Mesothelial cell of epicardium (in vitro differentiated cells): Measurements from ENCODE around the gene PROK2. TPM values are rescaled to one million over a fixed set of nuclear protein-coding genes. Genes with fewer than 3 reads are reported as not detected.

Experiments used
- DNase-seq, 2 experiments: peaks; one replicate each; pipeline ENCODE4 v3.0.0; 2021; ENCODE audit warnings: low spot score in 2 of 2; ENCODE audit not compliant: unreplicated experiment in 2 of 2
- H3K27ac Mint-ChIP-seq: 2 replicates; pipeline ENCODE4 v1.8.0; 2021; ENCODE audit warnings: mixed read lengths
- H3K27me3 Mint-ChIP-seq: 2 replicates; pipeline ENCODE4 v1.8.0; 2021; ENCODE audit warnings: low read depth, mixed read lengths
- H3K36me3 Mint-ChIP-seq: 2 replicates; pipeline ENCODE4 v1.8.0; 2021; ENCODE audit warnings: mixed read lengths
- H3K4me1 Mint-ChIP-seq: 2 replicates; pipeline ENCODE4 v1.8.0; 2021; ENCODE audit warnings: mixed read lengths
- H3K4me3 Mint-ChIP-seq: 2 replicates; pipeline ENCODE4 v1.8.0; 2021; ENCODE audit warnings: mild to moderate bottlenecking, moderate library complexity, mixed read lengths
- H3K9me3 Mint-ChIP-seq: 2 replicates; pipeline ENCODE4 v1.8.0; 2021; ENCODE audit warnings: mixed read lengths
- total RNA-seq: library from RNA; stranded (reverse); gene quantifications from 3 replicates; pipeline ENCODE4 v1.2.1, GENCODE V29; 2021
- TF ChIP-seq, protein P1 (sequence below): fragments of 200-600 bp; sonication (generic); IDR thresholded peaks from one replicate; pipeline ENCODE4 v1.5.0; 2021; ENCODE audit warnings: antibody characterized with exemption; ENCODE audit not compliant: unreplicated experiment

PROK2 gene
- total RNA-seq, 1 donor from 2014 or later: not detected

DNA sequence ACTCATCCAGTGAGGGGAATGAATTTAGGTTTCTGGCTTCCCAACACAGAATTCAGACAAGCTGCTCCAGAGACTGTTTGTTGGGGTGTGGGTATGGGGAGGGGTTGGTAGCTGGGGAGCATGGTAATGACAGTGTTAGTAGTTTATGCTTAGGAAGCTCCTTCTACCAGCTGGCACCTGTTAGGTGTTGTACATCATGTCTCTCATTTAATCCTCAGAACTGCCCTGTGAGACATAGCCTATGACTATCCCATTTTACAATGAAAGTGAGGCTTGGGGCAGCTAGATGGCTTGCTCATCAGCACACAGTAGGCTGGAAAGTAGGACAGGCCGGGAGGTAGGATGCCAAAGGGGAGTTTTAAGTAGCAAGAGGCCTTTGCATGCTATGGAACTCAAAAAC is 62.3 kb downstream of the PROK2 start:
- TF ChIP-seq, protein P1, sequence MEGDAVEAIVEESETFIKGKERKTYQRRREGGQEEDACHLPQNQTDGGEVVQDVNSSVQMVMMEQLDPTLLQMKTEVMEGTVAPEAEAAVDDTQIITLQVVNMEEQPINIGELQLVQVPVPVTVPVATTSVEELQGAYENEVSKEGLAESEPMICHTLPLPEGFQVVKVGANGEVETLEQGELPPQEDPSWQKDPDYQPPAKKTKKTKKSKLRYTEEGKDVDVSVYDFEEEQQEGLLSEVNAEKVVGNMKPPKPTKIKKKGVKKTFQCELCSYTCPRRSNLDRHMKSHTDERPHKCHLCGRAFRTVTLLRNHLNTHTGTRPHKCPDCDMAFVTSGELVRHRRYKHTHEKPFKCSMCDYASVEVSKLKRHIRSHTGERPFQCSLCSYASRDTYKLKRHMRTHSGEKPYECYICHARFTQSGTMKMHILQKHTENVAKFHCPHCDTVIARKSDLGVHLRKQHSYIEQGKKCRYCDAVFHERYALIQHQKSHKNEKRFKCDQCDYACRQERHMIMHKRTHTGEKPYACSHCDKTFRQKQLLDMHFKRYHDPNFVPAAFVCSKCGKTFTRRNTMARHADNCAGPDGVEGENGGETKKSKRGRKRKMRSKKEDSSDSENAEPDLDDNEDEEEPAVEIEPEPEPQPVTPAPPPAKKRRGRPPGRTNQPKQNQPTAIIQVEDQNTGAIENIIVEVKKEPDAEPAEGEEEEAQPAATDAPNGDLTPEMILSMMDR: no peak
- no peak overlapping the region for H3K27ac Mint-ChIP-seq
- peaks cover 47% of the 10 kb centered on the region for H3K27me3 Mint-ChIP-seq
- DNase-seq: no peak
- H3K9me3 Mint-ChIP-seq: no peaks in the 10 kb centered on the region
- H3K36me3 Mint-ChIP-seq: peaks cover 3% of the 10 kb centered on the region
- peaks cover 10% of the 10 kb centered on the region for H3K4me1 Mint-ChIP-seq
- H3K4me3 Mint-ChIP-seq: no peak overlapping the region

Other genes starting within 250 kb of the PROK2 start
- 170 to 187 TPM (median 183 TPM) in 3 replicates for gene FOXP1, start 201.4 kb downstream of the PROK2 start, total RNA-seq
- gene EIF4E3, start 59.7 kb downstream of the PROK2 start, total RNA-seq: 9.9 to 10.9 TPM (median 9.9 TPM) in 3 replicates
- gene GPR27, start 31.3 kb downstream of the PROK2 start, total RNA-seq: 13.4 to 16.1 TPM (median 14.2 TPM) in 3 replicates